GM12878 (cell line): ENCODE results near the gene BCL2. TPM values are rescaled to one million over a fixed set of nuclear protein-coding genes. Genes with fewer than 3 reads are reported as not detected.

Source experiments
- ATAC-seq: fragments of 200-7000 bp; cut with Tn5 transposase; 3 replicates; pipeline ENCODE4 v1.9.1; 2020; ENCODE audit warnings: mild to moderate bottlenecking, moderate library complexity
- BruUV-seq: library from RNA; stranded (reverse); fragments of 400-500 nt; replicated peaks from 2 replicates; lab custom pipeline; 2021; lab: Mats Ljungman, UMichigan
- CTCF ChIA-PET: fragments of 300-600 bp; sonication (Branson Sonifier 250); formaldehyde crosslinking; extraction: SDS; loops from one replicate; lab custom pipeline; 2021; ENCODE audit warnings: inconsistent platforms; lab: Yijun Ruan, JAX
- POLR2A ChIA-PET: fragments of 350-600 bp; formaldehyde crosslinking; extraction: SDS; loops from one replicate; lab custom pipeline; 2021; ENCODE audit warnings: inconsistent platforms; lab: Charles Lee
- RAD21 ChIA-PET: fragments of 300-600 bp; sonication (Branson Sonifier 250); formaldehyde crosslinking; loops from one replicate; lab custom pipeline; 2023; ENCODE audit warnings: antibody characterized with exemption; ENCODE audit not compliant: unreplicated experiment; lab: Charles Lee
- SMC1A ChIA-PET: fragments of 300-600 bp; sonication (Branson Sonifier 250); formaldehyde crosslinking; loops from one replicate; lab custom pipeline; 2023; ENCODE audit not compliant: unreplicated experiment, uncharacterized antibody; lab: Charles Lee
- DNase-seq: peaks from one replicate; pipeline ENCODE4 v3.0.0-alpha.2; 2011; ENCODE audit warnings: low read depth, low spot score
- FAIRE-seq: peaks from 3 replicates; lab custom pipeline; 2011; peaks lifted over from hg19 to GRCh38; lab: Jason Lieb, UNC
- H2AFZ ChIP-seq: 2 replicates; pipeline ENCODE4 v1.6.0; 2011; ENCODE audit warnings: low read depth, low read length, control low read depth; ENCODE audit not compliant: control insufficient read depth
- H3K27ac ChIP-seq: 2 replicates; pipeline ENCODE4 v1.5.1; 2011; ENCODE audit warnings: control low read depth; ENCODE audit not compliant: control insufficient read depth, insufficient read depth
- H3K27me3 ChIP-seq, 2 experiments: replicated peaks in 1 of 2; 2 replicates each; pipeline versions ENCODE4 v1.6.0 to v1.6.1; 2011; ENCODE audit warnings: low read length in 1 of 2; ENCODE audit not compliant: control insufficient read depth in 2 of 2, insufficient read depth in 2 of 2
- H3K36me3 ChIP-seq, 2 experiments: 2 replicates each; pipeline ENCODE4 v1.5.1; 2011; ENCODE audit warnings: low read length in 1 of 2; ENCODE audit not compliant: control insufficient read depth in 2 of 2, insufficient read depth in 2 of 2
- H3K4me1 ChIP-seq: 2 replicates; pipeline ENCODE4 v1.6.1; 2011; ENCODE audit warnings: mild to moderate bottlenecking, low read length, moderate library complexity, mixed read lengths; ENCODE audit not compliant: control insufficient read depth, insufficient read depth
- H3K4me2 ChIP-seq: 2 replicates; pipeline ENCODE4 v1.6.0; 2011; ENCODE audit warnings: control low read depth; ENCODE audit not compliant: control insufficient read depth, insufficient read depth
- H3K4me3 ChIP-seq: fragments of 200-600 bp; sonication (generic); 2 replicates; pipeline ENCODE4 v1.5.1; 2016
- H3K79me2 ChIP-seq: 2 replicates; pipeline ENCODE4 v1.6.0; 2011; ENCODE audit warnings: low read length; ENCODE audit not compliant: control insufficient read depth, insufficient read depth
- H3K9ac ChIP-seq: 2 replicates; pipeline ENCODE4 v1.8.0; 2011; ENCODE audit warnings: low read length, control low read depth, mixed read lengths; ENCODE audit not compliant: control insufficient read depth, insufficient read depth
- H3K9me3 ChIP-seq: replicated peaks from 3 replicates; pipeline ENCODE4 v1.5.1; 2011; ENCODE audit warnings: mild to moderate bottlenecking, low read length; ENCODE audit not compliant: control insufficient read depth, insufficient read depth
- H4K20me1 ChIP-seq: 2 replicates; pipeline ENCODE4 v1.6.0; 2011; ENCODE audit not compliant: control insufficient read depth, insufficient read depth
- ASH2L ChIP-seq: fragments of 300-600, 200-600 bp; sonication (generic); IDR thresholded peaks from 2 replicates; pipeline ENCODE4 v1.6.1; 2017; ENCODE audit warnings: low read depth, mild to moderate bottlenecking, borderline replicate concordance
- ATF7 ChIP-seq: fragments of 450-650 bp; IDR thresholded peaks from 2 replicates; pipeline ENCODE4 v1.6.1; 2016; ENCODE audit warnings: low read depth, mild to moderate bottlenecking
- CEBPZ ChIP-seq: fragments of 150-350 bp; IDR thresholded peaks from 2 replicates; pipeline ENCODE4 v1.6.1; 2016; ENCODE audit warnings: low read depth, low read length
- HDGF ChIP-seq: fragments of 450-650 bp; IDR thresholded peaks from 2 replicates; pipeline ENCODE4 v1.6.1; 2016; ENCODE audit warnings: antibody characterized with exemption
- IKZF1 ChIP-seq: fragments of 450-650 bp; conservative IDR thresholded peaks from 2 replicates; pipeline ENCODE4 v1.6.1; 2017; ENCODE audit warnings: antibody characterized with exemption, mild to moderate bottlenecking
- IRF5 ChIP-seq: fragments of 450-650 bp; IDR thresholded peaks from 2 replicates; pipeline ENCODE4 v1.6.1; 2017; ENCODE audit warnings: borderline replicate concordance
- LARP7 ChIP-seq: fragments of 450-650 bp; IDR thresholded peaks from 2 replicates; pipeline ENCODE4 v1.6.1; 2017; ENCODE audit warnings: mild to moderate bottlenecking
- MLLT1 ChIP-seq: fragments of 450-650 bp; IDR thresholded peaks from 2 replicates; pipeline ENCODE4 v1.6.1; 2016; ENCODE audit warnings: mild to moderate bottlenecking
- NFYA ChIP-seq: IDR thresholded peaks from 2 replicates; pipeline ENCODE4 v1.6.1; 2011; ENCODE audit warnings: low read depth, mild to moderate bottlenecking, low read length, improper control_type of control experiment, borderline replicate concordance
- POLR2AphosphoS2 ChIP-seq: IDR thresholded peaks from 2 replicates; pipeline ENCODE4 v1.6.1; 2011; ENCODE audit warnings: low read depth, mild to moderate bottlenecking, low read length, improper control_type of control experiment, moderate library complexity
- POU2F2 ChIP-seq: IDR thresholded peaks from 3 replicates; pipeline ENCODE4 v1.6.1; 2011; ENCODE audit warnings: low read depth, mild to moderate bottlenecking, low read length, borderline replicate concordance
- RUNX3 ChIP-seq: IDR thresholded peaks from 2 replicates; pipeline ENCODE4 v1.6.1; 2012; ENCODE audit warnings: low read length, inconsistent platforms
- ZBED1 ChIP-seq: IDR thresholded peaks from 2 replicates; pipeline ENCODE4 v1.6.1; 2016; ENCODE audit warnings: borderline replicate concordance
- WGBS: methylation state at CpG from one replicate; pipeline ENCODE4 v1.1.6; 2016; ENCODE audit warnings: low lambda C conversion rate; ENCODE audit not compliant: insufficient replicate concordance, insufficient coverage; ENCODE audit errors: missing lambda C conversion rate; 5-methylcytosine and 5-hydroxymethylcytosine counted together
- in situ Hi-C: fragments of 300-500 bp; cut with MboI; formaldehyde crosslinking; loops from 9 replicates; pipeline ENCODE4 v1.14.3; 2018; ENCODE audit warnings: mixed read lengths
- intact Hi-C: fragments of 100-400 bp; cut with micrococcal nuclease; formaldehyde crosslinking; loops from one replicate; pipeline ENCODE4 v1.14.2; 2022; ENCODE audit not compliant: unreplicated experiment
- polyA plus RNA-seq, 11 experiments: library from polyadenylated mRNA; depleted of rRNA in 4 of 11; unstranded in 6 of 11; stranded (reverse) in 5 of 11; fragments of >200 nt; fragmentation: Nextera tagmentation in 4 of 11; fragmentation: Illumina TruSeq in 1 of 11; extraction: Ambion mirVana in 4 of 11; extraction: Trizol in 1 of 11; gene quantifications; 1 replicate in 1 of 11; 2 replicates in 10 of 11; pipeline versions ENCODE4 v1.2.1 to v1.2.3, GENCODE V29; 2011 to 2016; ENCODE audit warnings: inconsistent platforms in 2 of 11, missing spikeins in 2 of 11, low read depth in 1 of 11
- total RNA-seq, 4 experiments: library from RNA; depleted of rRNA in 3 of 4; stranded (reverse); fragments of >200 nt in 3 of 4; fragmentation: Illumina TruSeq in 1 of 4; extraction: Trizol in 1 of 4; gene quantifications; 2 replicates each; pipeline versions ENCODE4 v1.2.1 to v1.2.3, GENCODE V29; 2013 to 2021

The BCL2 gene
- total and polyA plus RNA-seq, 10 of the 15 experiments (the other 5 are each of a cell fraction or from before 2014, with no cell fraction given): 4.1 to 47.8 (median 19.3) TPM

- no peaks in the 10 kb centered on the region for H3K79me2 ChIP-seq
- no peak overlapping the region for H2AFZ ChIP-seq
- no peaks in the 10 kb centered on the region for H3K27me3 ChIP-seq
- no peak overlapping the region for H3K4me3 ChIP-seq
- ChIA-PET SMC1A (interaction anchor here (1.1 to 1.6 kb wide), 2 partner anchors 9 to 19 kb away, joined by 4 to 5 read pairs; no protein-coding TSS in a partner anchor), POLR2A (interaction anchor here (0.5 kb wide), 1 partner anchor 54 kb away, joined by 4 read pairs; no protein-coding TSS in a partner anchor), RAD21 (no interaction called here), CTCF (no interaction called here)
- H3K27ac ChIP-seq: no peak overlapping the region
- WGBS: 70% methylated on average over 7 of the region's 7 CpGs
- intact Hi-C loops (no loop called here), in situ Hi-C loops (no loop called here)
- FAIRE-seq: no peak
- DNase-seq: no peak
- no peaks in the 10 kb centered on the region for H3K36me3 ChIP-seq
- peak; percentile 68 for TF ChIP-seq RUNX3
- TF ChIP-seq ATF7: peak; percentile 64
- no peak for TF ChIP-seq LARP7
- no peak for TF ChIP-seq ASH2L
- 0 out of 2 replicates have a peak, but pooled peaks have one; percentile 23 for TF ChIP-seq IKZF1
- TF ChIP-seq ZBED1: no peak
- no peak for TF ChIP-seq NFYA
- peak; percentile 45; the same call in 1 of the 2 replicates for TF ChIP-seq MLLT1
- TF ChIP-seq POU2F2: peak; percentile 16; the same call in 1 of the 3 replicates
- TF ChIP-seq HDGF: peak; percentile 45; the same call in 1 of the 2 replicates
- no peak for TF ChIP-seq CEBPZ
- TF ChIP-seq POLR2AphosphoS2: no peak
- TF ChIP-seq IRF5: peak; percentile 71; the same call in 1 of the 2 replicates
- H3K9me3 ChIP-seq: peaks cover 2% of the 10 kb centered on the region; the same call in 1 of the 3 replicates
- no TSS peak for BruUV-seq
- peaks cover 53% of the 10 kb centered on the region for H3K4me1 ChIP-seq
- no peak for ATAC-seq
- H3K9ac ChIP-seq: no peak overlapping the region
- no peak overlapping the region for H3K4me2 ChIP-seq
- no peaks in the 10 kb centered on the region for H4K20me1 ChIP-seq
Measured at GRCh38 chr18:63102941-63103744, 216.4 kb downstream of the BCL2 start.
